ENCODE results near the gene GAS6.

Gene GAS6

GRCh38 chr13:113812178-113813040 lies 51.5 kb downstream of the GAS6 start:
- in situ Hi-C loops (cut with MboI; ENCODE audit: low sequenced_read_pairs) = no loop called here

DNA sequence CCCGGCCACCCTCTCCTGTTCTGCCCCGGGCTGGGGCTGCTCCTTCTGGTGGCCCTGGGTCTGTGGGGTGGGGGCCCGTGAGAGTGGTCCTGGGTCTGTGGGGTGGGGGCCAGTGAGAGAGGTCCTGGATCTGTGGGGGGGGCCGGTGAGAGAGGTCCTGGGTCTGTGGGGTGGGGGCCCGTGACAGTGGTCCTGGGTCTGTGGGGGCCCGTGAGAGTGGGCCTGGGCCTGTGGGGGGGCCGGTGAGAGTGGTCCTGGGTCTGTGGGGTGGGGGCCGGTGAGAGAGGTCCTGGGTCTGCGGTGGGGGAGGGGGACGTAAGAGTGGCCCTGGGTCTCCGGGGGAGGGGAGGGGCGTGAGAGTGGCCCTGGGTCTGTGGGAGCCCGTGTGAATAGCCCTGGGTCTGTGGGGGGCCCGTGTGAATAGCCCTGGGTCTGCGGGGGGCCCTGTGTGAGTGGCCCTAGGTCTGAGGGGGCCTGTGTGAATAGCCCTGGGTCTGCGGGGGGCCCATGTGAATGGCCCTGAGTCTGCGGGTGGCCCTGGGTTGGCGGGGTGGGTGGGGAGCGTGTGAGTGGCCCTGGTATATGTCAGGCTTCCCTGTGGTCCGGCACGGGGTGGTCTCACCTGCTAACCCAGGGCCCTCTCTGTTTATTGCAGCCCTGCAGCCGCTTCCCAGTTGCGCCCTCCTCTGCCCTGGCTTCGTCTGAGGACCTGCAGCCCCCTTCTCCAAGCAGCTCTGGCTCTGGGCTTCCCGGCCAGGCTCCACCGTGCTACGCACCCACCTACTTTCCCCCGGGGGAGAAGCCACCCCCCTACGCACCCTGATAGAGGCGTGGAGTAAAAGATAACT lies 52.6 kb downstream of the GAS6 start:
- in situ Hi-C loops (cut with MboI; ENCODE audit: low sequenced_read_pairs) = no loop called here

DNA sequence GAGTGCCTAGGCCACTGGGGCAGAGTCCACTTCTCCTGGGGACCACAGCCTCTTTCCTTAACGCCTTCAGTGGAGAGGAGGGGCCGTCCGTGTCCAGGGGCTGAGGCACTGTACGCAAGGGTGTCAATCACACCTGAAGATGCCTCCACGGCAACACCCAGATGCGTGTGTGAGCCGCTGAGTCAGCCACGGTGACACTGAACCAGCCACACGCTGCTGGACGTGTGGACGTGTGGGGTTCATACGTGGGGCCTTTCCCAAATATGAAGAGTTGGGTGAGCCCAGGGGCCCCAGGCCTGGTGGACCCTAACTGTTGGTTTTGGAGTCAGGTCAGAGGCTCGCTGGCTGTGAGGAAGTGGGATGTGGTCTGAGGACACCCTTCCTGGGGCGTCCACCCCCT lies 53.2 kb downstream of the GAS6 start:
- in situ Hi-C loops (cut with MboI; ENCODE audit: low sequenced_read_pairs) = no loop called here

GRCh38 chr13:113809934-113810333 lies 53.9 kb downstream of the GAS6 start:
- in situ Hi-C loops (cut with MboI; ENCODE audit: low sequenced_read_pairs) = no loop called here

- in situ Hi-C loops (cut with MboI; ENCODE audit: low sequenced_read_pairs) = no loop called here
Measured at GRCh38 chr13:113808058-113808834, 55.6 kb downstream of the GAS6 start.

GRCh38 chr13:113806526-113806925 lies 57.4 kb downstream of the GAS6 start:
- in situ Hi-C loops (cut with MboI; ENCODE audit: low sequenced_read_pairs) = no loop called here

DNA sequence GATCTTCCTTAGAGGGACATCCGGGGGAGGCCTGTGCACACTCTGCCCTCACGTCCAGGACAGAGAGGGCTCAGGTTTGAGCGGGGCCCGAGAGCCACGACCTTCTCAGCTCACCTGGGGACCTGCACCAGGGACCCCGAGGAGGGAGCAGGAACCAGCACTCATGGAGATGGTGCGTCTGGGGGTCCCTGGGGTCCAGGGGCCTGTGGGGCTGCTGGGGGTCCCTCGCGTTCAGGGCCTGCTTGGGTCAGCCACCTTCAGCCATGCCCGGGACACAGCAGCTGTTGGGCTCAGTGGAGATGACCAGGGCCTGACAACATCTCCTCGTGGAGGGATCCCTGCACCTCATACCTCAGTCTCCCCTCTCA lies 57.8 kb downstream of the GAS6 start:
- in situ Hi-C loops (cut with MboI; ENCODE audit: low sequenced_read_pairs) = no loop called here

DNA sequence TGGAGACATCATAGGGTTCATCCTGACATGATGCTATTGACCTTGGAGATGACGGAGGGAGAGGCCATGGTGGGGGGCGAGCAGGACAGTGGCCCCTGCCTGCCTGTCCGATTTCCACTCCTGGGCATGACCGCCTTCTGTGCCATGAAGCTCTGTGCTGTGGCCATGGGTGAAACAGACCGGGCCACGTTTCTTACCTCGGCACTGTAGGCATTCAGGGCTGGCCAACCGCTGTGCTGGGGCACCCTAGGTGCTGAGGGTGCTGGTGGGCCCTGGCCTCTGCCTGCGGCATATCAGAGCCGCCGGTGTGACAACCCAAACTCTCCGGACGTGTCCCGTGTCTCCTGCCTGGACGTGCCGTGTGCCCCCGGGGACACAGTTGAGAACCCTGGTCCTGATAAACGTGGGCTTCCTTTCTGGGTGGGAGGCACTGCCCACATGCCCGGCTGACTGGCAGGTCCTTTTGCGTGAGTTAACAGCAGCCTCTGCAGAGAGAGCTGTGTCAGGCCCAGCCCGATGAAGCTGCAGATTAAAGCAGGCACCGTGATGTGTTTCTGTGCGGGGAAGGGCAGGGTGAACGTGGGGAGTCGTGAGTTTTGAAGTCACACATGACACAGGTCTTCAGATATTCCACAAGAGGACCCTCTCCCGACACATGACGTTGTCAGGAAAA lies 58.3 kb downstream of the GAS6 start:
- in situ Hi-C loops (cut with MboI; ENCODE audit: low sequenced_read_pairs) = no loop called here

- in situ Hi-C loops (cut with MboI; ENCODE audit: low sequenced_read_pairs) = no loop called here
Measured at GRCh38 chr13:113804703-113805430, 59.0 kb downstream of the GAS6 start.

- in situ Hi-C loops (cut with MboI; ENCODE audit: low sequenced_read_pairs) = no loop called here
Measured at GRCh38 chr13:113804017-113804702, 59.7 kb downstream of the GAS6 start.

GRCh38 chr13:113803409-113804016 lies 60.4 kb downstream of the GAS6 start:
- in situ Hi-C loops (cut with MboI; ENCODE audit: low sequenced_read_pairs) = no loop called here

- in situ Hi-C loops (cut with MboI; ENCODE audit: low sequenced_read_pairs) = no loop called here
Measured at GRCh38 chr13:113802761-113803160, 61.1 kb downstream of the GAS6 start.

DNA sequence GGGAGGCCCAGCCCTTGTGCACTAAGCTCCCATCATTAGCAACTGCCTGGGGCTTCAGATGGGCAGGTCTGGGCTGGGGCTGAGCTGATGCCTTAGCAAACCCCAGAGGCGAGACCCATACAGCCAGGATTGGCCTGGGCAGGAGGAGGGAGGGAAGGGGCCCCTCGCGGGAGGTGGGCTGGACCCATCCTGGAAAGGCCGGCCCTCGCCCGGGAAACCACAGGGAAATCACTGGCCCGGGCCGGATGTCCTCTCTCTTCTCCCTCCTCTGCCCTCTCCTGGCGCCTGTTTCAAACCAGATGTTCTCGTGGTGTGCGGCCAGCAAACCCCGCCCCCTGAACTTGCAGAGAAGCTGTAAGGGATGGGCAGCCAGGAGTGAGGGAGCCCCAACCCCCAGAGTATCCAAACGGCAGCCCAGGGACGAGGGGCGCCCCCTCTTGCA lies 61.8 kb downstream of the GAS6 start:
- in situ Hi-C loops (cut with MboI; ENCODE audit: low sequenced_read_pairs) = no loop called here

- in situ Hi-C loops (cut with MboI; ENCODE audit: low sequenced_read_pairs) = no loop called here
Measured at GRCh38 chr13:113801289-113801961, 62.5 kb downstream of the GAS6 start.

GRCh38 chr13:113800576-113800926 lies 63.3 kb downstream of the GAS6 start:
- in situ Hi-C loops (cut with MboI; ENCODE audit: low sequenced_read_pairs) = no loop called here

DNA sequence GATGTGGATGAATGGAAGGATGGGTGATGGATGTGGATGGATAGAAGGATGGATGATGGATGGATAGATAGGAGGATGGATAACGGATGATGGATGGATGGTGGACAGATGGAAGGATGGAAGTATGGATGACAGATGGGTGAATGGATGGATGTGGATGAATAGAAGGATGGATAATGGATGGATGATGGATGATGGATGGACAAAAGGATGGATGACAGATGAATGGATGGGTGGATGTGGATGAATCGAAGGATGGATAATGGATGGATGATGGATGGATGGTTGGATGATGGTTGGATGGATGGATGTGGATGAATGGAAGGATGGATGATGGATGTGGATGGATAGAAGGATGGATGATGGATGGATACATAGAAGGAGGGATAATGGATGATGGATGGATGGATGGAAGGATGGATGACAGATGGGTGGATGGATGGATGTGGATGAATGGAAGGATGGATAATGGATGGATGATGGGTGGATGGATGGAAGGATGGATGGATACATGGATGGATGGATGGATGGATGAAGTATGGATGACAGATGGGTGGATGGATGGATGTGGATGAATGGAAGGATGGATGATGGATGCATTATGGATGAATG lies 65.6 kb downstream of the GAS6 start:
- in situ Hi-C loops (cut with MboI; ENCODE audit: low sequenced_read_pairs) = no loop called here

- in situ Hi-C loops (cut with MboI; ENCODE audit: low sequenced_read_pairs) = no loop called here
Measured at GRCh38 chr13:113796964-113797676, 66.8 kb downstream of the GAS6 start.
